ENCODE results near the gene MAEA.

Gene MAEA

DNA sequence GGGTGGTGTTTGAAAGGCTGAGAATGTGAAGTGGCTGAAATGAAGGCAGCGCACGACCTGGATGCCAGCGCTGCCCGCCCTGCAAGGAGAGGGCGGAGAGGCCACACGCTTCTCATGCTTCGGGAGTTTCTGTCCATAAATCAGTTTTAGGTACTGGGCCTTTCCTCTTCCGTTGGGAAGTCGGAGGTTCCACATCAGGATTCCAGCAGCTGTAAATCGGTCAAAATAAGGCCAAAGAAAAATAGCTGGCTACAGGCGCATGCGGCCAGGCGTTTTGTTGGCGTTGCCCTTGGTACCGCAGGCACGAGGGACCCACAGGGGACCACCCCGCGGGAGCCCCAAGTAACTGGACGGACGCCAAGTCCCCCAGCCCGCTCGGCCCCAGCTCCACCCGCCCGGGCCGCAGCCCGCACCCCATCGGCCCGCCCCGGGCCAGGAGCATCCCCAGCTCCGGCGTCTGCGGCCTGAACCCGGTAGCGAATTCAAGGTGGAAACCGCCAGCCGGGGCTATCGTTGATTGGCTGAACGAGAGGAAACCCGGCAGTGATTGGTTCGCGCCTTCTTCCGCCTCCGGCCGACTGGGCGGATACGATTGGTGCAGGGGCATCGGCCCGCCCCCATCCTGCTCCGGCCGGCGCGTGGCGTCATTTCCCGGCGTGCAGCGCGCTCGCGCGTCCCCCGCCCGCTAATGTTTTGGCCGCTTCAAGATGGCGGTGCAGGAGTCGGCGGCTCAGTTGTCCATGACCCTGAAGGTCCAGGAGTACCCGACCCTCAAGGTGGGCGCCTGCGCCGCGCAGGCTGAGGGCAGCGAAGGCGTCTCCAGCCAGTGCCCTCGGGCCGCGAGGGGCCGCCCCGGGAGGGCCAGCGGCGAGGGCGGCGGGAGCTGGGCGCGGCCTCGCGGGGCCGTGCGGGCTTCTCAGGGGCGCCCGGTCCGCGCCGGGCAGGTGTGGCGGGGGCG is at the start of gene MAEA:
MAEA (plus strand) TSS at position 685 of the 958 bp plus-strand sequence; CDS start at position 708, 23 bp downstream.
- DNase-seq: peak; percentile 84

DNA sequence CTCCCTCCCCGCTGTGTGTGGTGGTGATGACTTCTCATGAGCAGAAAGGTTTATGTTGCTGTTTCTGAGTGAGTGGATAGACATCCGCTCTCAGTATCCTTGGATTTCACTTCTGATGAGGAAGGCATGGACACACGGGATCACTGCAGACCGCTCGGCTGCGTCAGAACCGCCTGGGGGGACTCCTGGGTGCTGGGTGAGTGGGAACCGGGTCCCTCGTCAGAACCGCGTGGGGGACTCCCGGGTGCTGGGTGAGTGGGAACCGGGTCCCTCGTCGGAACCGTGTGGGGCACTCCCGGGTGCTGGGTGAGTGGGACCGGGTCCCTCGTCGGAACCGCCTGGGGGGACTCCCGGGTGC is 49.8 kb upstream of the MAEA start:
- no peak for DNase-seq

DNA sequence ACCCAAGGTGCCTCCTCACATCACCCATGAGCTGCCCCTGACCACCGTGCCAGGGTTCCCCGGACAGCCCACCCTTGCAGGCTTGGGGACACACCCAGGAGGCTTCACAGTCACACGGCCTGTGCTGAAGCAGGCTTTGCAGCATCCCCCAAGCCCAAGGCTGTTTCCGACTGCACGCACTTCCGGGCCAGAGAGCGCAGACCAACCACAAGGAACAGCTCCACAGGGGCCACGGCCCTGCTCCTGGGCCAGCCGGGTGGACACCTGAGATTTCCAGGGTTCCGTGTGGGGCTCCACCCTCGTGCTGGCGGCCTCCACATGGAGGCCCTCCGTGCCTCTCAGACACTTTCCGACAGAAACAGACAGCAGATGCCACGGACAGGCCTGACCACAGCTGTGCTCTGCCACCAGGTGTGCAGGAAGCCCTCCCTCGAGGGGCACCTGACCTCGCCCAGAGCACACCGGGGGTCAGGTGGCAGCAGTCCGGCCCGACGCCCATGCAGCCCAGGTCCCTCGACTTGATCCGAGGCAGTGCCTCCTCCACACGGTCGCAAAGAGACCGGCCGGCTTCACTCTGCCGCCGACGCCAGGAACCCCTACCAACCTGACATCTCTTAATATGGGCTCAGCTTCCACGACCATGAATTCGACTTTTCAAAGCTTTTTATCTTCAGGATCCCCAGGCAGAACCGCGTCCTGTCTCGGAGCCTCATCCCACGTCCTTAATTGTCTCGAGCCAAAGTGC is 48.8 kb upstream of the MAEA start:
- no peak for DNase-seq

DNA sequence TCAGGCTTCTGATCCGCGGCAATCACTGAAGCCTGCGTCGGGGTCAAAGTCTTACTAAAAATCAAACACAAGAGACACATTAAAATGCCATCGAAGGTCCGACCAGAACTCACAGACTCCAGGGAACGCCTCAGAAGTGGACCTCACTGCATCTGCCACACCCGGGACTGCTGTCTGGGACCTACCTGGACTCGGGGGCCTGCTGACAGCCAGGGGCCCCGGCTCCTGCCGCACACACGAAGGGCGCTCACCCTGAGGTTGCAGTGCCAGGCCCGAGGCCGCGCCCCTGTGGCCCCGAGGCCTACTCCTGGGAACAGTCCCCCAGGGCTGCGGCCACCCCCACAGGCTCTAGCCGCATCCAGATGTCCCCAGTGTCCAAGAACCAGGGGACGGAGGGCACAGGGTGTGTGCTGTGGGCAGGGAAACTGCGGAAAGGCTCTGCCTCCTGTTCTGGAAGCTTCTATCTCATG is 48.2 kb upstream of the MAEA start:
- DNase-seq: no peak

DNA sequence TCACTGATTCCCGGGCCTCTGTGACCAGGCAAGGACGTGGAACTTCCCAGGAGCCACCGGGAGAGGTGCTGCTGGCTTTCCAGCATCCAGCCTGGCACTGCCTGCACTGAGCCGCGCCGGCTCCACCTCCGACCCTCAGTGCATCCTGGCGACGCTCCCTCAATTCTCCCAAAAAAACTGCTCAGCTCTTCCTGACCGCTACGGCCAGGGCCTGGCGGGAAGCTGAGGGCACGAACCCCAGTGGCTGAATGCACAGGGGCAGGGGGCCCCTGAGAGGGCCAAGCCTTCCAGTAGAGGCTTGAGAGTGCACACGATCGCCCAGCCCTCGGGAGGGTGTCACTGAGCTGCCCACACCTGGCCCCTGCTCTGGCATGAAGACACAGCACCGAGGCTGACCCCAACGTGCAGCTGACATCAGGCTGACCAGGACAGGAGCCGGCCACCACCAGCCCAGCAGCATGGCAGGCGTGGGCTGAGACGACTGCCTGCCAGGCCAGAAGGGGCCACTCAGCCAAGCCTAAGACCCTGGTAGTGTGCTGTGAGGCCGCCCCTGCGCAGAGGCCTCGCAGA is 47.7 kb upstream of the MAEA start:
- no peak for DNase-seq

DNA sequence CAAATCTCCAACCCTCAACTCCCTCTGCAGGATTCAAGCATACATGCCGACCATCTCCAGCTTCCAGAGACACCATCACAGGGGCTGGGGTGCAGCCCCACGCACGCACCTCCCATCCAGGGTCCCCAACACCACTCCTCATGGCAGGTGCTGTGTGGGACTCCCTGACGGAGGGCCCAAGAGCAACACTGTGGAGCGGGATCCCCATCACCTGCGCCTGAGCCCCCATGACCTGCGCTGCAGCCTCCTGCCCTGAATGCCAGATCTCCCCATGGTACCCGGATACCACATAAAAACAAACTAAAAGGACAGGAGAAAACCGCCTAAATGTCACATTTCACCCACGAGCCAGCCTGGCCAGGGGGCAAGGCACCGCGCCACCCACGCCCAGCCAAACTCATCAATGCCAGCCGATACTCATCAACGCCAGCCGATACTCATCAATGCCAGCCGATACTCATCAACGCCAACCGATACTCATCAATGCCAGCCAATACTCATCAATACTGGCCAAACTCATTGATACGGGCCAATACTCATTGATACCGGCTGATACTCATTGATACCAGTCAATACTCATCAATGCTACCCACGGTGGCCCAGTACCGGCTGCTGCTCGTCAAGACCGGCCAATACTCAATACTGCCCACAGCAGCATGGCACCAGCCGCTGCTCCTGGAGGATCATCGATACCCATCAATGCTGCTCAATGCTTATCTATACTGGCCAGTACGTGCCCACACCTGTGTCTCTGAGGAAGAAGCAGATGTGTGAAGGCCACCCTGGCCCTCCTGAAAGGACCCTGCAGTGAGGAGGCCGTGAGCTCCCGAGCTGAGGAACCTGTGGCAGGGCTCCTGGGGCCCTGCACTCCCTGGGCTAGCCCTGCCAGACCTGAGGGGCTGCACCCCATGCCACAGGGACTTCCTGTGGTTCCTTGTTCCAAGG is 46.9 kb upstream of the MAEA start:
- no peak for DNase-seq

DNA sequence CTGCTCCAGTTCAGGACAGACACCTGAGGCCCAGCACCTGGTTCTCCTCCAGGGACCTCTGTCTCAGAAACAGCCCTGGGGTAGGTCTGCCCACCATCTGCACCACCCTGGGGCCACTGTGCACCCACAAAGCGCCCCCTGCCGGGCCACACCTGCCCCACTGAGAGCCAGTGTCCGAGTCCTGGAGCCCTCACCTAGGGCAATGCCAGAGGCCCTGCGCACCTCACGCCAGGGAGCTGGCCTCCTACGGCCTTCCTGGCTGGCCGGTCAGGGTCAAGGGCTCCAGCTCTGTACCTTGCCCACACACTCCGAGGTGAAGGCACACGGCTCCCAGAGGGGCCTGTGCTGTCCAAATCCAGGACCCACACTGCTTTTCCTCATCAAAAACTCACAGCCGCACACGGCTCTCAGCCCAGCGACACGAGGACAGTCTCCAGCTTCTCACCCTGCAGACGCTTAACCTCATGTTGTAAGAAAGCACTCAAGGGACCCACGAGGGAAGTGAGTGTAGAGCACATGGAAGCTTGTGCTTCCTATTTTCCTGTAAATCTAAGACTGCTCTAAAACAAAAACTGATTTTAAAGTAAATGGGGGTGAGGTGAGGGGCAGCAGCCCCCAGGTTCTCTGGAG is 46.1 kb upstream of the MAEA start:
- DNase-seq: no peak

DNA sequence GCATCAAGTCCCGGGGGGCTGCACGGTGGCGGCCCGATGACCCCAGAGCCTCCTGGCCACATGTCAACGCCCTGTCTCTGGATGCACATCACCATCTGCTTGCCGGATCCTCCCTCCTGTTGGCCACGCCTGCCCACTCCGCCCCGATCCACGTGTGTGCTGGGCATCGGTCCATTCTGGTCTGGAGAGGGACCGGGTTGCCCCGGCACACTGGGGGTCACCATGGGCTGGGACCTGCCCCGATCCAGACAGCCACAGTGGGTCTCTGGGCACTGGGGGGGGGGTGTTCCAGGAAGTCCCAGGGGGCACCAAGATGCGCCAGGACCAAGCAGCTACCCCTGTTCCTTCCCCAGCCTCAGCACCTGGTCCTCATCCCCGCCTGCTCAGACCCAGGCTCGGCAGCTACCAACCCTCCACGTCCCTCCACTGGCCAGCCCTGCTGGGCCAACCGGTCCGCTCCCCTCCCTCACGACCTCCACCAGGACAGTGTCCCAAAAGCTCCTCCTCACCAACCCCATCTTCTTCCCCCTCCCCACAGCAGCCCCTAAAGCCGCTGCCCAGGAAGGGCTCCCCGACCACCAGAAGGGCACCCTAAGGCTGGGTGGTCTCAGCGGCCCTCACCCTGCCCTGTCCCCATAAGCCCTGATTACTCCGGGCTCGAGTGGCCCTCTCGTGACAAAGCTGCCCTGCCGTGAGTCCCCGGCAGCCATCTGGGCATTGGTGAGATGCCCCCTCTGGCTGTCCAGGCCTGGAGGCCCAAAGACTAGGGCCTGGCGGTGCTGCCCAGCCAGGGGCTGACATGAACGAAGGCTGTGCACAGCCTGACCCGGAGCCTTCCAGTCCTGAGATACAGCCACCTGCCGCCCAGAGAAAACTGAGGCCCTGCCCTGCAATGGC is 45.4 kb upstream of the MAEA start:
- DNase-seq: no peak

DNA sequence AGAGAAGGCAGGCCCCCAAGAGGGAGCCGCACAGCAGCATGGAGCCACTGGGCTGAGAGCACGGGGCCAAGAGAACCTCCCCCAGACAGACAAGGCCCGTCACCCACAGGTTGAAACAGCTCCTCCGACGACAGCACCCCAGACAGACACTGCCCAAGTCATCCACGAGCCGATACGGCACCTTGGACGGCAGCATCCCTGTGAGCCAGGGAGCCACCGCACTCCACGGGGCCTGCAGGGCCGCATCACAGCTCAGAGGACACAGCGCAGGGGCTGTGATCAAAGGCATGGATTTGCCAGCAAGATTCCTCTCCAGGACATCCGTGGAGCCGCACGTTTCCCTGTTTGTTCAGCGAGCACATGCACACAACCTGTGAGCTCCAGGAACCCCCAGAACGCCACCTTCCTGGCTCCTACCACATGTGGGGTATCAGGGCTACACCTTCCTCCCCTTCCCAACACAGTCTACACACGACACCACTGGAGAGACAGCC is 44.7 kb upstream of the MAEA start:
- DNase-seq: no peak

DNA sequence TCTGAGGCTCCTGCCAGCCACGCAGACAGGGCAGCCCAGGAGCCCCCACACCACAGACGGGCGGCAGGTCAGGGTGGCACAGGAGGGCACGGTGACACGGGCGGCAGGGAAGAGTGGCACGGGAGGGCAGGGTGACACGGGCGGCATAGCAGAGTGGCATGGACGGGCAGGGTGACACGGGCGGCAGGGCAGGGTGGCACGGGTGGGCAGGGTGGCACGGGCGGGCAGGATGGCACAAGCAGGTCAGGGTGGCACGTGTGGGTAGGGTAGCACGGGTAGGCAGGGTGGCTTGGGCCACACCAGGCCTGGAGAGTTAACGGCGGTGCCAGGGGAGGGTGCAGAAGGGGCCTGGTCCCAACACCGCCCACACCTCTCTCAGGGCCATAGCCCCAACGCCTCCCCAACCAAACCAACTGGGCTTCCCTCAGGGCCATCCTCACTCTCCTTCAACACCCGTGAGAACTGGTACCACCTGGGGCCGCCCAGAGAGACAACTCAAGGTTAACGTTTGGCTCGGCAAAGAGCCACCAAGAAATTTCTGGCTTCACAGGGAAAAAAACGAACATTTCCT is 44.1 kb upstream of the MAEA start:
- DNase-seq: no peak

DNA sequence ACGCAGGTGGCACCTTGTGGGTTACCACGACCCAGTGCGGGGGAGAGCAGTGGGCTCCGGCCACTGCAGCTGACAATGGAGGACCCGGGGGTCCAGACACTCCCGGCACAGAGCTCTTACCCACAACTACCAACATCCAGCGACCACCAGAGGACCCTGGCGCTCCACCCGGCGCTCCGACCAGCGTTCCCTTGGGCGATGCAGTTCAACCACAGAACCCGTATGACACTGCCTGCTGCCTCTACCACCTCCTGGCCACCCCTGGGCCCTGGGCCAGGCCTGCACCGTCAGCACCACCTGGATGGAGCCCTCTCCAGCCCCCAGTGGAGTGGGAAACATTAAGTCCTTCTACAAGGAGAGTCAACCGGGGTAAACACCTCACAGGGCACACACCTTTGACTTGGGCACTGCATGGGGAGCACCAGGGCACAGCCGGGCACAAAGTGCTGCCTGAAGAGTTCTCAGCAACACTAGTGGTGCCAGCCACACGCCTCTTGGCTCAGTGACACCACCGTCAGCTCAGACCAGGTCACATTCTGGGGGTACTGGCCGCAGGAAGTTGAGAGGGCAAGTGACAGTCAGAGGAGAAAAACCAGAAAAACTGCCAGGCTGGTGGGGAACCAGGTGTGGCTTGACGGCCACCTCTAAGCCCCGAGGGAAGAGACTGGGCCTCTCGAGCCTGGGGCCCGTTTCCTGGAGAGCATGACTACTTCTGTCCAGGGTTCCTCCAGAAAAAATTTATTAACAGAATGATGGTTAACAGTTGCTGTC is 43.4 kb upstream of the MAEA start:
- DNase-seq: no peak

DNA sequence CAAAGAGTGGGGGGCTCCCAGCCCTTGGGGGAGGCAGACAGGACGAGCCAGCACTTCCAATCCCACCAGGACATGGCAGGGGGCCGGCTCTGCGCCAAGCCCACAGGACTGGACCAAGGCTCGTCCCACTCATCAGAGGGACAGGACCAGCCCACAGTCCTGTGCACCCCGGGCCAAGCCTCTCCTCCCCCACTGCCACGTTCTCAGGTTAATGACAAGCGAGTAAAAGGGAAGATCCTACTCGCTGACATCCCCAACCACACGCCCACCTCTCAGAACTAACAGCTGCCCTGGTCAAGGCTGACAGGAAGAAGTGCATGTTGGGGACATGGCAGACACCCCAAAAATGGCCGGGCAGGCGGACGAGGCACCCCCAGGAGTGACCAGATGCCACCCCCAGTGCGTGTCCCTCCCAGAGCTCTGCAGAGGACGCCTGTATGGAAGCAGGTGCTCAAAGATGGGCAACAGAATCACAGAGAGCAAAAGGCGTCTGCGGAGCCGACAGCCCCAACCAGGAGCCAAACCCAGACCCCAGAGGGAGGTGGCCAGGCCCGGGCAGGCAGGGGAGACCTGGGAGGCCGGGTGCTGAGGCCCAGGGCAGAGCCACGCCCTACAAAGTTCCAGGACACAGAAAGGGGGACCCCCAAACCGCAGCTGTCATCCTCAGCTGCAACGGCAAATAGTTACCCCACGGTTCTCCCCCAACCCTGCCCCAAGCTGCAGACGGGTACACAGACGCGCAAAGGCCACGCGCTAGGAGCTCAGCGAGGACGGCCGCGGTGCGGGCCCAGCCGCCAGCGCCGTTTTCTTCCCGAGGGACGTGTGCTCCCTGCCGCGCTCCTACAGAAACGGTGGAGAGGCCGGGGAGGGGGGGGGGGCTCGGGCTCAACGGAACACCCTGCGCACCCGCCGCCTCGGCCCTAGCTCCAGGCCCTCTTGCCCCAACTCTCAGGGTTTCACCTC is 42.5 kb upstream of the MAEA start:
- no peak for DNase-seq

DNA sequence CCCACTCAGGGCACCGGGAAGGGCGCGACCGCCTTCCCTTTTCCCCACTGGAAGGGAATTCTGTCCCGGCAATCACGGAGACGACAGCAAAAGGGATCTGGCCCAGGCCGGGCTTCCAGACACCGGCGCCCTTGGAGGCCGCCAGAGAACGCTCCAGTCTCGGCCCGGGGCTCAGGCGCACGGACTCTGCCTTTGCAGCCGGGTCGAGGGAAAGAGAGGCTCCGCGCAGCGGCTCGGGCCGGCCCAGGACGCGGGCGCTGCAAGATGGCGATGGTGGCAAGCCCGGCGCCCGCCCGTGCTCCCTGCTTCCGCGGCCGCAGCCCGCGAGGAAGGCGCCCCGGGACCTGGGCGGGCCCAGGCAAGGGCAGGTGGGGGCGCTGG is 41.8 kb upstream of the MAEA start:
- DNase-seq: no peak

DNA sequence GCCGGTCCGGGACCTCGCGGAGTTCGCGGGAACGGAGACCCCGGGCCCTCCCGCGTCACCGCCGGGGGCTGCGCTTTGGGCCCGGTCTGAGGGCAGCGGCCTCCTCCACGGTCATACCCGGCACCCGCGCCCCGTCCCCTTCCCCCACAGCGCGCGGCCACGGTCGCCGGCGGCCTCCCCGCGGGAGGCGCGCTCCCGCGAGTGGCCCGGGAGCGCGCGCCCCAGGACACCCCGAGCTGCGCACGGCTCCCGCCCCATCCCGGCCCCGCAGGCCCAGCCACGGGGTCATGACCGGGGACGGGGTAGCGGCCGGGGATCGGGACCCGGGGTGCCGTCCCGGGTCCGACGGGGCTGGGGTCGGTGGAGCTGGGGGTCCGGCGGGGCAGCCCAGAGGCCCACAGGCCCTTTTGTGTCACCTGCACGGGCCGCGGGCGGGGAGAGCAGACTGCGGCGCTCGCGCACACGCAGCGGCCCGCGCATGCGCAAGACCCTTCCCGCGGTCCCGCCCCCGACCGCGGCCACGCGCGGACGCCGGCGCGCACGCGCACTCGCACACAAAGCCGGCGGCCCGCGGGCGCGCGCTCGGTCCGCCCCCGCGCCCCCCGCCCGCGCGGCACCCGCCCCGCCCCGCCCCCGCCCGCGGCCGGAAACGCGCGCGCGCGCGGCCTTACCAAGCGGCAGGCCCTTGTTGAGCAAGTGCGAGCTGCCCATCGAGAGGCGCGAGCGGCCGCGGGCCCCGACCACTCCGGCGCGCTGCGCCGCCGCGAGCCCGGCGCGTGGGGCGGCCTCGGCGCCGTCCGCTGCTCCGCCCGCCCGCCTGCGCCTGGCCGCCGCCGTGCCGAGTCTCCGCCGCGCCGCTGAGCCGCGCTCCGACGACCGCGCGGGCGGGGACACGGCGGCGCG is 41.2 kb upstream of the MAEA start, which contains the start of gene CTBP1:
CTBP1 (minus strand) TSS at position 886 of the 903 bp plus-strand sequence. CDS start 7,799 bp downstream, outside the sequence.
- DNase-seq: no peak

DNA sequence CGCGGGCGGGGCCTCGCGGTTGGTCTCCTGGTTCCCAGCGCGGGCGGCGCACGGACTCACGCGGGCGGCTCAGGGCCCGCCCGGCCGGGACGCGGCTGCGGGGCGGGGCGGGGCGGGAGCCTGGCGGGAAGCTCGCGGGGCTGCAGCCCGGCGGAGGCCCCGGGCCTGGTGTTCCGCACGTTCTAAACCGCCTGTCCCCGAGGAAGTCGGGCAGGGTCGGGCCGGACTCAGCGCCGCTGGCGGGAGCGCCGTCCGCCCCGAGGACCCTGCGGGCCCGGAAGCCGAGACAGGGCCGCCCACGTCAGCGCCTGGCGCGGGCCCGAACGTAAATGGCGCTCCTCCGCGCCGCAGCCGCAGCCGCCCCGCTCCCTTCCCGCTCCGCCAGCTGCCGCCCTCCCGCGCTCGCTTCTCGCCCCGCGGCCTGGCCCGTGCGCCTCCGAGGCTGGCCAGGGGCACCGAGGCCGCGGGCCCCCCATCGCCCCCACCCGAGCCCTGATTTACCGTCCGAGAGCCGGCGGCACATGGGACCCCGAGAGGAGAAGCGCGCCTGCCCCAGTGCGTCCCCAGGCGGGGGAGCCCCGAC is 40.5 kb upstream of the MAEA start:
- DNase-seq: peak; percentile 16

DNA sequence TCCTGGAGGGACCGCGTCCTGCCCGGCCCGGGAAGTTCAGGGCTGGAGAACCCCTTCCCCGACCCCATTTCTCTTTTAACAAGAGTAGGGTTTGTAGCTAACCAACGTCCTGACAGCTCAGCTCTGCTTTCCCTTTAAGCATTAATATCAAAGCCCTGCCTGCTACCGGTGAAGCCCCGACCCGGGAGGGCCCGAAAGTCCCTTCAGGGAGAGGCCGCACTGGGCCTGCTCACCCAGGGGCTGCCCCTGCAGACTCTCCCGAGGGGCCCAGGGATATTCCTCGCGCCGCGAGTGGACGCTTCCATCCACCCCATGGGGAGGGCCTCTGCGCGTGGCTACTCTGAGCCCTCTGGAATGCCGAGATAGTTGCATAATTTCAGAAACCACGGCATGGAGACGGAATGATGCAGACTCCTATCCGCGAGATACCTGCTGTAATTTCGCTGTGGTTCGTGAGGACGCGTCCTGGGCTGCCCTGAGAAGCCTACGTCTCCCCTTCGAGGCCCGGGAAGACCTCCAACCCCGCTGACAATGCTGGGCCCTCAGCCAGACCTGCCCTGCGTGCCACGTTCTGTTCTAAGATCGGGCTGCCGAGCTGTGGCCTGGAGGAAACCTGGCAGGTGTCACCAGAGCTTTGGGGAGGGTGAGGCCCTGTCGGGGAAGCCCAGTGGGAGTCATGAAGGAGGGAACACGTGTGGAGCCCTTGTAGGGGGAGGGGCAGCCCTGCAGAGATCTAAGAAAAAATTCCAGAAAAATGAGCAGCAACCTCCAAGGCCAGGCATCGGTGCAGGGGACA is 39.8 kb upstream of the MAEA start:
- DNase-seq: no peak
